ENCODE results near the gene PERCC1.
"Not testable (repeated sequence)": the region's sequence is repeated elsewhere in the genome, so short reads cannot be mapped to it uniquely, and the experiment has no call there.

Gene PERCC1

GRCh38 chr16:1465567-1465915 is 34.7 kb downstream of the PERCC1 start:
- Histone ChIP-seq H3K36me3 (ENCODE audit: control insufficient read depth in 1 of 2, insufficient read depth in 2 of 2, low read length in 2 of 2) (peaks cover 0 to 25% of the 10 kb centered on the region in 2 donors), H3K4me3 (ENCODE audit: low read depth in 1 of 2, low read length in 2 of 2) (no peak overlapping the region), H3K9me3 (ENCODE audit: control insufficient read depth in 1 of 2, low read length in 2 of 2) (no peaks in the 10 kb centered on the region), H3K27ac (ENCODE audit: low read length) (no peak overlapping the region), H3K27me3 (ENCODE audit: low read depth, low read length) (no peaks in the 10 kb centered on the region), H3K4me1 (ENCODE audit: control insufficient read depth in 1 of 2, insufficient read depth in 2 of 2, low read length in 2 of 2) (peaks cover 0 to 9% of the 10 kb centered on the region in 2 donors)

GRCh38 chr16:1466054-1466453 is 35.2 kb downstream of the PERCC1 start:
- H3K27me3 ChIP-seq (ENCODE audit: low read depth, low read length) = no peaks in the 10 kb centered on the region
- peaks cover 0 to 20% of the 10 kb centered on the region in 2 donors for H3K36me3 ChIP-seq (ENCODE audit: control insufficient read depth in 1 of 2, insufficient read depth in 2 of 2, low read length in 2 of 2)
- no peak overlapping the region for H3K4me3 ChIP-seq (ENCODE audit: low read depth in 1 of 2, low read length in 2 of 2)
- peaks cover 0 to 10% of the 10 kb centered on the region in 2 donors for H3K4me1 ChIP-seq (ENCODE audit: control insufficient read depth in 1 of 2, insufficient read depth in 2 of 2, low read length in 2 of 2)
- no peak overlapping the region for H3K27ac ChIP-seq (ENCODE audit: low read length)
- H3K9me3 ChIP-seq (ENCODE audit: control insufficient read depth in 1 of 2, low read length in 2 of 2) = no peaks in the 10 kb centered on the region

GRCh38 chr16:1466968-1467521 is 36.2 kb downstream of the PERCC1 start:
- Histone ChIP-seq H3K4me3 (ENCODE audit: low read depth in 1 of 2, low read length in 2 of 2) (no peak overlapping the region), H3K9me3 (ENCODE audit: control insufficient read depth in 1 of 2, low read length in 2 of 2) (no peaks in the 10 kb centered on the region), H3K4me1 (ENCODE audit: control insufficient read depth in 1 of 2, insufficient read depth in 2 of 2, low read length in 2 of 2) (peaks cover 0 to 20% of the 10 kb centered on the region in 2 donors), H3K27me3 (ENCODE audit: low read depth, low read length) (no peaks in the 10 kb centered on the region), H3K27ac (ENCODE audit: low read length) (no peak overlapping the region), H3K36me3 (ENCODE audit: control insufficient read depth in 1 of 2, insufficient read depth in 2 of 2, low read length in 2 of 2) (peaks cover 0 to 16% of the 10 kb centered on the region in 2 donors)

DNA sequence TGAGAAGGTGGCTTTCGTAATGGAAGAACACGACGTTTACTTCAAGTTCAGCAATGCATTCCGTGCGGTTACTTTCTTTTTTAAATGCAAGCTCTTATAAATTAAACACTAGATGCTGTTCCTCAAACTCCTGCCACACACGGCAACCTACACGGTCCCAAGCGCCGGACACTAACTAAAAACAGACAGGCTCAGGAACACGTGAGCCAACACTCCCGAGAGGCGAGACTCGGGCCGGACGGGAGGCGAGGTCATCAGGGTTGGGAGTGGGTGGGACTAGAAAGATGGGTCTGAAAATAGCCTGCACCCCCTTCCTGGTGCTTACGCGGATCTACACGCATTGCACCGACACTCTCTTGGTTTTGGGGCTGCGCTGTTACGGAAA is 37.5 kb downstream of the PERCC1 start:
- Histone ChIP-seq H3K9me3 (ENCODE audit: control insufficient read depth in 1 of 2, low read length in 2 of 2) (no peaks in the 10 kb centered on the region), H3K27me3 (ENCODE audit: low read depth, low read length) (no peaks in the 10 kb centered on the region), H3K4me1 (ENCODE audit: control insufficient read depth in 1 of 2, insufficient read depth in 2 of 2, low read length in 2 of 2) (peaks cover 3 to 27% of the 10 kb centered on the region in 2 donors), H3K27ac (ENCODE audit: low read length) (no peak overlapping the region), H3K4me3 (ENCODE audit: low read depth in 1 of 2, low read length in 2 of 2) (no peak overlapping the region), H3K36me3 (ENCODE audit: control insufficient read depth in 1 of 2, insufficient read depth in 2 of 2, low read length in 2 of 2) (peaks cover 0 to 9% of the 10 kb centered on the region in 2 donors)

DNA sequence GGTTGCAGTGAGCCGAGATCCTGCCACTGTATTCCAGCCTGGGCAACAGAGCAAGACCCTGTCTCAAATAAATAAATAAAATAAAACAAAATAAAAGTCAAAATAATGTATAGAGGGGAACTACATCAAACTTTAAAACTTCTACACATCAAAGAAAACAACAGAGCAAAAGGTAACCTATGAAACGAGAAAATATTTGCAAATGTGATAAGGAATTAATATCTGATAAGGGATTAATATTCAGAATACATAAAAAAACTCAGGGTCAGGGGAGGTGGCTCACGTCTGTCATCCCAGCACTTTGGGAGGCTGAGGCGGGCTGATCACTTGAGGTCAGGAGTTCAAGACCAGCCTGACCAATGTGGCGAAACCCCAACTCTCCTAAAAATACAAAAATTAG is 38.3 kb downstream of the PERCC1 start:
- not testable (repeated sequence) for H3K27me3 ChIP-seq (ENCODE audit: low read depth, low read length); H3K27ac ChIP-seq (ENCODE audit: low read length); H3K9me3 ChIP-seq (ENCODE audit: control insufficient read depth in 1 of 2, low read length in 2 of 2); H3K4me3 ChIP-seq (ENCODE audit: low read depth in 1 of 2, low read length in 2 of 2); H3K36me3 ChIP-seq (ENCODE audit: control insufficient read depth in 1 of 2, insufficient read depth in 2 of 2, low read length in 2 of 2)
- peaks cover 3 to 34% of the 10 kb centered on the region in 2 donors for H3K4me1 ChIP-seq (ENCODE audit: control insufficient read depth in 1 of 2, insufficient read depth in 2 of 2, low read length in 2 of 2)

GRCh38 chr16:1469693-1470201 is 38.9 kb downstream of the PERCC1 start:
- peaks cover 3 to 37% of the 10 kb centered on the region in 2 donors for H3K4me1 ChIP-seq (ENCODE audit: control insufficient read depth in 1 of 2, insufficient read depth in 2 of 2, low read length in 2 of 2)
- peak overlapping the region in 1 of 2 donors; percentile 29 for H3K4me3 ChIP-seq (ENCODE audit: low read depth in 1 of 2, low read length in 2 of 2)
- H3K27ac ChIP-seq (ENCODE audit: low read length) = no peak overlapping the region
- peaks cover 0 to under 1% of the 10 kb centered on the region in 2 donors for H3K36me3 ChIP-seq (ENCODE audit: control insufficient read depth in 1 of 2, insufficient read depth in 2 of 2, low read length in 2 of 2)
- no peaks in the 10 kb centered on the region for H3K9me3 ChIP-seq (ENCODE audit: control insufficient read depth in 1 of 2, low read length in 2 of 2)
- no peaks in the 10 kb centered on the region for H3K27me3 ChIP-seq (ENCODE audit: low read depth, low read length)

DNA sequence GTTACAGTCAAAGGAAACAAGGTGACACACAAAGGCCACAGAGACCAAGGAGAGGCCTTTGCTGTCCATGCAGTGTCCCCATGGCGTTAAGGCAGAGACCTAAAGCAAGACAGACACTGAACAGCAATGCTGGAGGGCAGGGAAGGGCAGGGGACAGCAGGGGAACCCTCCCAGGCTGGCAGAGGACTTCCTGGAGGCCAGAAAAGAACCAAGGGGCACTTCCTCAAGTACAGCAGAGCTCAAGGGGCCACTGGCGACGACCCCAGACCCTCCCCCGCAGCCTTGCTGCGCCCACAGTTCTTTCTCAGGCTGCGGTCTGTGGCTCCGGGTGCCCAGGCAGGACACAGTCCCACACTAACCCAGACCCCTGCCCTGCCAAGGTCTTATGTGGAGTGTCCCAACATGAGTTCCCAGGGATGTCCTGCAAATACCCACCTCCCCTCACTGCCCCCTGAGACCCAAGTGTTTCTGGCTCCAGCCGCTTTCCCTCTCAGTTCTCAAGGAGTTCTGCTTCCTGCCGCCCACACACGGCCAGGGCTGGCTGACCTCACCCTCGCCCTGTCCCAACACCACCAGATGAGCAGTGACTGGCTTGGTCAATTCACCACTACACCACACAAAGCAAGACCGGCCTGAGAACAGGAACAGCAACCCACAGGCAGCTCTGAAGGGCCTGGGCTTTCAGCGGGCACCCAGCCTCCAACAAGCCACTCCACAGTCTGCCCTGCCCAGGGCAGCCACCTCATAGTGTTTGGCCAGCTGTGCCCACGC is 39.8 kb downstream of the PERCC1 start:
- no peaks in the 10 kb centered on the region for H3K27me3 ChIP-seq (ENCODE audit: low read depth, low read length)
- H3K4me3 ChIP-seq (ENCODE audit: low read depth in 1 of 2, low read length in 2 of 2) = no peak overlapping the region
- H3K27ac ChIP-seq (ENCODE audit: low read length) = peak overlapping the region; percentile 39
- H3K4me1 ChIP-seq (ENCODE audit: control insufficient read depth in 1 of 2, insufficient read depth in 2 of 2, low read length in 2 of 2) = peaks cover 3 to 39% of the 10 kb centered on the region in 2 donors
- H3K36me3 ChIP-seq (ENCODE audit: control insufficient read depth in 1 of 2, insufficient read depth in 2 of 2, low read length in 2 of 2) = no peaks in the 10 kb centered on the region
- H3K9me3 ChIP-seq (ENCODE audit: control insufficient read depth in 1 of 2, low read length in 2 of 2) = no peaks in the 10 kb centered on the region

- H3K36me3 ChIP-seq (ENCODE audit: control insufficient read depth in 1 of 2, insufficient read depth in 2 of 2, low read length in 2 of 2) = no peaks in the 10 kb centered on the region
- no peaks in the 10 kb centered on the region for H3K27me3 ChIP-seq (ENCODE audit: low read depth, low read length)
- H3K27ac ChIP-seq (ENCODE audit: low read length) = peak overlapping the region; percentile 39
- H3K9me3 ChIP-seq (ENCODE audit: control insufficient read depth in 1 of 2, low read length in 2 of 2) = no peaks in the 10 kb centered on the region
- peaks cover 3 to 42% of the 10 kb centered on the region in 2 donors for H3K4me1 ChIP-seq (ENCODE audit: control insufficient read depth in 1 of 2, insufficient read depth in 2 of 2, low read length in 2 of 2)
- H3K4me3 ChIP-seq (ENCODE audit: low read depth in 1 of 2, low read length in 2 of 2) = no peak overlapping the region
These were observed 40.8 kb downstream of the PERCC1 start for GRCh38 chr16:1471569-1472194.

GRCh38 chr16:1472974-1473373 is 42.1 kb downstream of the PERCC1 start:
- Histone ChIP-seq H3K4me1 (ENCODE audit: control insufficient read depth in 1 of 2, insufficient read depth in 2 of 2, low read length in 2 of 2) (peaks cover 3 to 42% of the 10 kb centered on the region in 2 donors), H3K36me3 (ENCODE audit: control insufficient read depth in 1 of 2, insufficient read depth in 2 of 2, low read length in 2 of 2) (no peaks in the 10 kb centered on the region), H3K27ac (ENCODE audit: low read length) (no peak overlapping the region)

DNA sequence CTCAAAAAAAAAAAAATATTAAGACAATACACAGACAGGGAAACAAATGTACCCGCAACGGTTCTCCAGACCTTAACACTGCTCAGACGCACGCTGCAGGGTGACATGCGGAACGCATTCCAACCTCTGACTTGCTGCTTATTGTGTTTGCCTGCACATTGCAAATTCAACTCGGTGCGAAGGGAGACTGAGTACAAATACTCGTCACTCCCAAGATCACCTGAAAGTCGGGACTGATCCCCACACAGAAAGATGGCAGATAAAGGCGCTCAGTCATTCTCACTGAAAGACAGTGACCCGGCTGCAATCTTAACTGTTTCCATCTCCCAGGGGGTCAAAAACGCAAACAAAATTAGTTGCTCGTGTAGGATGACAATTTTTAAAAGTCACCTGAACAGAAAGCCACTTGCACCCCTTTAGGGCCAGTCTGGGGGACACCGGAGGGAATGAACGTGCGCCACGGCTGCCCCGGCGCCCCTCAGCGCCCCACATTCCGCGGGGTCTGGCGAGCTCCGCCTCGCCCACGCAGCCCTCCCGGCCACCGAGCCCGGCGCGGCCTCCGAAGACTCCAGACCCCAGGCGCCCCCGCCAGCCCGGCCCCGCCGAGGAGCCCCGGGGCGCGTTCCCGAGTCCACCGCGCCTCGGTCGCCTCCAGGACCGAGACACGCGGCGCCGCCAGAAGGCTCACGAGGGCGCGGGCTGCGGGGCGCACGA is 43.4 kb downstream of the PERCC1 start:
- H3K9me3 ChIP-seq (ENCODE audit: control insufficient read depth in 1 of 2, low read length in 2 of 2) = no peaks in the 10 kb centered on the region
- no peak overlapping the region for H3K27ac ChIP-seq (ENCODE audit: low read length)
- H3K4me3 ChIP-seq (ENCODE audit: low read depth in 1 of 2, low read length in 2 of 2) = peak overlapping the region; percentile 80 to 91
- no peaks in the 10 kb centered on the region for H3K36me3 ChIP-seq (ENCODE audit: control insufficient read depth in 1 of 2, insufficient read depth in 2 of 2, low read length in 2 of 2)
- H3K4me1 ChIP-seq (ENCODE audit: control insufficient read depth in 1 of 2, insufficient read depth in 2 of 2, low read length in 2 of 2) = peaks cover 3 to 42% of the 10 kb centered on the region in 2 donors
- H3K27me3 ChIP-seq (ENCODE audit: low read depth, low read length) = no peaks in the 10 kb centered on the region

More at GRCh38 chr16:1472974-1473373, 42.1 kb downstream of the PERCC1 start:
- Histone ChIP-seq H3K27me3 (ENCODE audit: low read depth, low read length) (no peaks in the 10 kb centered on the region), H3K9me3 (ENCODE audit: control insufficient read depth in 1 of 2, low read length in 2 of 2) (no peaks in the 10 kb centered on the region), H3K4me3 (ENCODE audit: low read depth in 1 of 2, low read length in 2 of 2) (no peak overlapping the region)

All from muscle layer of duodenum (tissue), 2 donors.